ENCODE measurements around the gene EFL1. TPM values are rescaled to one million over a fixed set of nuclear protein-coding genes. Genes with fewer than 3 reads are reported as not detected.

EFL1 gene
- total RNA-seq, 1 donor from 2014 or later: 19.3 TPM

DNA sequence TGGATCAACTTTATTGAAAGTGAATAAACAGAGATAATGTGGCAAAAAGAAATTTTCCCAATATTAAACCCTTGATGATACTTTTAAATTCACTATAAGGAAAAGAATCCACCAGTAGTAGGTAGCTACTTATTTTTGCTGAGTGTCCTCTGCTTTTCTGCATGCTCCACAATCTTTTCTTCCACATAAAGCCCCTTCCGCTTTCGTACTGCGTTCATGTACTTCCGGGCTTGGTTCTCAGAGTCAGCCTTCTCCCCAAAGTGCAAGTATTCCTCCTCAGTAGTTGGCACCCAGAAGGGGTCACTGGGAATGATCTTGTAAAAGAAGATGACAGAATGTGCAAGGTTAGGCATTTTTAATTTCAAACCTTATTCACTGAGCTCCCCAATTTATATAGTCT lies 132.3 kb downstream of the EFL1 start:
- no peak overlapping the region for H3K4me3 Mint-ChIP-seq (ENCODE audit: unreplicated experiment)
- H3K36me3 Mint-ChIP-seq (ENCODE audit: low read depth, unreplicated experiment): peaks cover 5% of the 10 kb centered on the region
- no peaks in the 10 kb centered on the region for H3K9me3 Mint-ChIP-seq (ENCODE audit: unreplicated experiment)
- peaks cover 2% of the 10 kb centered on the region for H3K4me1 Mint-ChIP-seq (ENCODE audit: unreplicated experiment)
- DNase-seq (ENCODE audit: low spot score): no peak
- no peak overlapping the region for H3K27ac Mint-ChIP-seq (ENCODE audit: unreplicated experiment)
- TF ChIP-seq, protein P1, sequence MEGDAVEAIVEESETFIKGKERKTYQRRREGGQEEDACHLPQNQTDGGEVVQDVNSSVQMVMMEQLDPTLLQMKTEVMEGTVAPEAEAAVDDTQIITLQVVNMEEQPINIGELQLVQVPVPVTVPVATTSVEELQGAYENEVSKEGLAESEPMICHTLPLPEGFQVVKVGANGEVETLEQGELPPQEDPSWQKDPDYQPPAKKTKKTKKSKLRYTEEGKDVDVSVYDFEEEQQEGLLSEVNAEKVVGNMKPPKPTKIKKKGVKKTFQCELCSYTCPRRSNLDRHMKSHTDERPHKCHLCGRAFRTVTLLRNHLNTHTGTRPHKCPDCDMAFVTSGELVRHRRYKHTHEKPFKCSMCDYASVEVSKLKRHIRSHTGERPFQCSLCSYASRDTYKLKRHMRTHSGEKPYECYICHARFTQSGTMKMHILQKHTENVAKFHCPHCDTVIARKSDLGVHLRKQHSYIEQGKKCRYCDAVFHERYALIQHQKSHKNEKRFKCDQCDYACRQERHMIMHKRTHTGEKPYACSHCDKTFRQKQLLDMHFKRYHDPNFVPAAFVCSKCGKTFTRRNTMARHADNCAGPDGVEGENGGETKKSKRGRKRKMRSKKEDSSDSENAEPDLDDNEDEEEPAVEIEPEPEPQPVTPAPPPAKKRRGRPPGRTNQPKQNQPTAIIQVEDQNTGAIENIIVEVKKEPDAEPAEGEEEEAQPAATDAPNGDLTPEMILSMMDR (IDR thresholded peaks at IDR 0.05; ENCODE audit: unreplicated experiment): no peak
- H3K27me3 Mint-ChIP-seq (ENCODE audit: unreplicated experiment): no peaks in the 10 kb centered on the region

DNA sequence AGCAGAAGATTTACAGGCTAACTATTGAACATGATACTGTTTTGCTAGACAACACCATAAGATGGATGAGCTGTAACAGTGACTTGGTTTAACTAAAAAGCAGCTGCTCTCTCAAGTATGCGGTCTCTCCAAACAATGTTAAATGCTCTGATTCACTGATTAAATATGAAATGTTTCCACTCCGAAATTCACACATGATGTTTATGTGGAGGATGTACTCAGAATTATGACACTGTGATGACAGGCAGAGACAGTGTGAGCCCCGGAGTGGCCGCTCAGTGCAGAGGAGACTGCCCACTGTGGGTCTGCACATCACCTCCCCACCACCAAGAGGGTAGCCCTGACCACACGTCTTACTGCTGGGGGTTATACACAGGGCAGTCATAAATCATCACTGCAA lies 132.8 kb downstream of the EFL1 start:
- DNase-seq (ENCODE audit: low spot score): no peak
- H3K27ac Mint-ChIP-seq (ENCODE audit: unreplicated experiment): no peak overlapping the region
- peaks cover 2% of the 10 kb centered on the region for H3K4me1 Mint-ChIP-seq (ENCODE audit: unreplicated experiment)
- TF ChIP-seq, protein P1 (IDR thresholded peaks at IDR 0.05; ENCODE audit: unreplicated experiment): no peak
- no peaks in the 10 kb centered on the region for H3K27me3 Mint-ChIP-seq (ENCODE audit: unreplicated experiment)
- peaks cover 5% of the 10 kb centered on the region for H3K36me3 Mint-ChIP-seq (ENCODE audit: low read depth, unreplicated experiment)
- no peaks in the 10 kb centered on the region for H3K9me3 Mint-ChIP-seq (ENCODE audit: unreplicated experiment)
- no peak overlapping the region for H3K4me3 Mint-ChIP-seq (ENCODE audit: unreplicated experiment)

DNA sequence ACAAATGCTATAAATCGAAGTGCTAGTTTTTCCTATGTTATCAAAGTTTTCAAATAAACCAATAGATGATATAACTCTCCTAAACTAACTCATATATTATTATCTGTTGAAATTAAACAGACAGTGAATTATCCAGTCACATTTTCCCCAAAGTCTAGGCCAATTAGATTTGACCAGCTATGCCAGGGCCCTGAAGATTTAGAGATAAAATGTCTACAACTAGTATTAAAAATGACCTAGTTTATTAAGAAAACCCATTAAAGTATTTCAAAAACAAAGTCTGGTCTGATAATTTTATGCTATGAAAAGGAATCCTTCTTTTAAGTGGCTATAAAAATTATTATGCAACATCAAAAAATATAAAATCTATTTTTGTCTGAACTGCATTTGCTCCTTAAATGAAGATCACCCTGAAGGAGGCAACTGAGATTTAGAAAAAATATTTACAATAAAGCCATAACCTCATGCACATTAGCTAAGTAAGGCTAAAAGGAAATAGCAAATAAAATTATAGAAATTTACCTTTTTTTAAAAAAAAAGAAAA lies 133.3 kb downstream of the EFL1 start:
- no peak overlapping the region for H3K27ac Mint-ChIP-seq (ENCODE audit: unreplicated experiment)
- H3K4me3 Mint-ChIP-seq (ENCODE audit: unreplicated experiment): no peak overlapping the region
- H3K4me1 Mint-ChIP-seq (ENCODE audit: unreplicated experiment): peaks cover 2% of the 10 kb centered on the region
- H3K9me3 Mint-ChIP-seq (ENCODE audit: unreplicated experiment): no peaks in the 10 kb centered on the region
- peaks cover 5% of the 10 kb centered on the region for H3K36me3 Mint-ChIP-seq (ENCODE audit: low read depth, unreplicated experiment)
- H3K27me3 Mint-ChIP-seq (ENCODE audit: unreplicated experiment): no peaks in the 10 kb centered on the region
- no peak for DNase-seq (ENCODE audit: low spot score)
- TF ChIP-seq, protein P1 (IDR thresholded peaks at IDR 0.05; ENCODE audit: unreplicated experiment): no peak

DNA sequence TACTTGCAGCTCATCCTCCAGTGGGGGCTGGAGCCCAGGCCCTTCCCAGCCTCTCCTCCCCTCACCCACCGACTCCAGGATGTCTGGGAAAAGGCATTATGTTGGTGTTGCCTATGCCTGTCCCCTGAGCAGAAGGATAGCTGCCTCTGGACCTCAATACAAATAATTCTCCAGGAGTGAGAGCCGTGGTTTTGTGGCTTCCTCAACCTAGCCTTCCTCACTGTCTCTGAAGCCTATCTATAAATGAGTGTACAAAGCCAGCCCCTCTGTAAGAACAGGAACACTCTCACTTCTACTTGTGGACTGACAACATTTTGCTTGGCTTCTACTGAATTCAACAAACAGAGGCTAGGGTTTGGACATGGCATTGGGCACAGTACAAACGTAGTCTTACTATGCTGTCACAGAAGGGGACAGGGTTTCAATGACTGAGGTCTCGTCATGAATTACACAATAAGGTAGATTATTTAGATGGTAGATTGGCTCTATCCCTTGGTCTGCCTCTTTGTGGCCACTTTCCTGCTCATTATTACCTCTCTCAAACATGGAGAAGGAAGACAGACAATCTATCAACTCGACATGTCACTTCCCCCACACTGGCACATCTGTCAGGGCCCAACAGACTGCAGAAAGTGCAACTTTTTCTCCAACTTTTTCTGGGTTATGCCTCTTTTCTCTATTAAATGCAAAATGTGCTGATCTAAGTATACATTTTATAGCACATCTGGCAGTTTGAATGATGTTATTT lies 134.0 kb downstream of the EFL1 start:
- Mint-ChIP-seq H3K27ac (ENCODE audit: unreplicated experiment) (no peak overlapping the region), H3K36me3 (ENCODE audit: low read depth, unreplicated experiment) (peaks cover 5% of the 10 kb centered on the region), H3K27me3 (ENCODE audit: unreplicated experiment) (no peaks in the 10 kb centered on the region), H3K4me1 (ENCODE audit: unreplicated experiment) (peaks cover 2% of the 10 kb centered on the region), H3K9me3 (ENCODE audit: unreplicated experiment) (no peaks in the 10 kb centered on the region), H3K4me3 (ENCODE audit: unreplicated experiment) (no peak overlapping the region)
- TF ChIP-seq, protein P1 (IDR thresholded peaks at IDR 0.05; ENCODE audit: unreplicated experiment): no peak
- no peak for DNase-seq (ENCODE audit: low spot score)

DNA sequence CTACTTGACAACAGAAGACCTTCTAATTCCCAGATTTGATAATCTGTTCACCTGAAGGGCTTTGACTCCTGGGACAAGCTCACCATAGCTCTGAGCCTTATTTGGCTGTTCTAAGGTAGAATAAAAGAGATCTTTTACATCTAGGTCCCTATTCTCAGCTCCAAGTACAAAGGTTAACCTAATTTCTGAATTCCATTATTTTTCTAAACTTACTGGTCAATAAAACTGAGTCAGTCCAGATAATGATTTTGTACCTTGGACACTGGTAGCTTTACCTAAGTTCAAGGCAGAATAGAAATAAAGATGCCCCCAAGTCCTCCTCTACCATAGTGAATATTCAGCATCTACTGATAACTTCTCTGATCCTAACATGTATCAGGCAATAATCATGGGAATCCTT lies 135.0 kb downstream of the EFL1 start:
- H3K36me3 Mint-ChIP-seq (ENCODE audit: low read depth, unreplicated experiment): peaks cover 9% of the 10 kb centered on the region
- H3K4me1 Mint-ChIP-seq (ENCODE audit: unreplicated experiment): peaks cover 2% of the 10 kb centered on the region
- H3K27me3 Mint-ChIP-seq (ENCODE audit: unreplicated experiment): no peaks in the 10 kb centered on the region
- TF ChIP-seq, protein P1 (IDR thresholded peaks at IDR 0.05; ENCODE audit: unreplicated experiment): no peak
- DNase-seq (ENCODE audit: low spot score): no peak
- H3K27ac Mint-ChIP-seq (ENCODE audit: unreplicated experiment): no peak overlapping the region
- no peak overlapping the region for H3K4me3 Mint-ChIP-seq (ENCODE audit: unreplicated experiment)
- H3K9me3 Mint-ChIP-seq (ENCODE audit: unreplicated experiment): no peaks in the 10 kb centered on the region

All from endothelial cell (in vitro differentiated cells).